ENCODE data around the gene CTAGE8.
"Not testable (repeated sequence)": the region's sequence is repeated elsewhere in the genome, so short reads cannot be mapped to it uniquely, and the experiment has no call there.

Gene CTAGE8, protein sequence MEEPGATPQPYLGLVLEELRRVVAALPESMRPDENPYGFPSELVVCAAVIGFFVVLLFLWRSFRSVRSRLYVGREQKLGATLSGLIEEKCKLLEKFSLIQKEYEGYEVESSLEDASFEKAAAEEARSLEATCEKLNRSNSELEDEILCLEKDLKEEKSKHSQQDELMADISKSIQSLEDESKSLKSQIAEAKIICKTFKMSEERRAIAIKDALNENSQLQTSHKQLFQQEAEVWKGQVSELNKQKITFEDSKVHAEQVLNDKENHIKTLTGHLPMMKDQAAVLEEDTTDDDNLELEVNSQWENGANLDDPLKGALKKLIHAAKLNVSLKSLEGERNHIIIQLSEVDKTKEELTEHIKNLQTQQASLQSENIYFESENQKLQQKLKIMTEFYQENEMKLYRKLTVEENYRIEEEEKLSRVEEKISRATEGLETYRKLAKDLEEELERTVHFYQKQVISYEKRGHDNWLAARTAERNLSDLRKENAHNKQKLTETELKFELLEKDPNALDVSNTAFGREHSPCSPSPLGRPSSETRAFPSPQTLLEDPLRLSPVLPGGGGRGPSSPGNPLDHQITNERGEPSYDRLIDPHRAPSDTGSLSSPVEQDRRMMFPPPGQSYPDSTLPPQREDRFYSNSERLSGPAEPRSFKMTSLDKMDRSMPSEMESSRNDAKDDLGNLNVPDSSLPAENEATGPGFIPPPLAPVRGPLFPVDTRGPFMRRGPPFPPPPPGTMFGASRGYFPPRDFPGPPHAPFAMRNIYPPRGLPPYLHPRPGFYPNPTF

DNA sequence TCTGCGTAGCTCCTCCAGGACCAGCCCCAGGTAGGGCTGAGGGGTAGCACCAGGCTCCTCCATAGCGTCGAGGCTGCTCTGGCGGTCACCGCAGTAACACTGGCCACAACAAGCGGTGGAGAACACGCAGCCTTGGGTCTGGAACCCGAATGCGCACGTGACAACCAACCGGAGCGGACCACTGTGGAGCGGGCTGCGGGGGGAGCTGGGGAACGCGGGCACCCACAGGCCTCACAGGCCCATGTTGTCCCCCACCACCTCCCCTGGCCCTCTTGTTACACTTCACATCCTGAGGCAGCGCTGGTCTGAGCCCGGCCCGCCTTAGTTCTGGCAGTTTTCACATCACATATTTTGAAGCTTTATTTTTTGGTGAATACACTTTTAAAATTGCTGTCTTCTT is at the start of gene CTAGE8:
TSS of gene CTAGE8 (minus strand) at position 101 of the 400 bp plus-strand sequence. CDS start at position 63, 38 bp downstream.
- not testable (repeated sequence) for H3K4me3 ChIP-seq (ENCODE audit: severe bottlenecking); H3K27ac ChIP-seq (ENCODE audit: poor library complexity, severe bottlenecking); H3K36me3 ChIP-seq (ENCODE audit: low read depth); H3K9me3 ChIP-seq (ENCODE audit: severe bottlenecking); H3K4me1 ChIP-seq (ENCODE audit: insufficient read depth, poor library complexity, severe bottlenecking); H3K27me3 ChIP-seq (ENCODE audit: insufficient read depth, poor library complexity, severe bottlenecking); DNase-seq (ENCODE audit: low spot score); ATAC-seq (ENCODE audit: low read depth)

DNA sequence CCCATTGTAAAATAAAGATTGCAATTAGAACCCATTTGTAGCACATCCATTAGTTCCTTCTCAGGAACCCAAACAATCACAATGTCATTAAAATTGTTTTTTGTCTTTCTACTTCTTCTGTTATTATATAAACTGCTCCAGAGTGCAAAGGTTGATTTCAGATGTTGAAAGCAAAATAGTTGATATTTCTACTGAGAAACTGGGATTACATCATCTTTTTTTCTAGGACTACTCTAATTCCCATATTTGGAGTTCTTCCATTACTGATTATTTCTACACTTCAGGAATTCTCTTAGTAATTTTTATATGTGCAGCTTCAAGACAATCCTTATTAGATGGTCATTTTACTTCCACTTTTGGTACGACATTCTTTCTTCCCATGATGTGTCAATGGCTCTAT is 48.4 kb upstream of the CTAGE8 start:
- not testable (repeated sequence) for H3K27me3 ChIP-seq (ENCODE audit: insufficient read depth, poor library complexity, severe bottlenecking); DNase-seq (ENCODE audit: low spot score); H3K27ac ChIP-seq (ENCODE audit: poor library complexity, severe bottlenecking); ATAC-seq (ENCODE audit: low read depth); H3K9me3 ChIP-seq (ENCODE audit: severe bottlenecking); H3K4me3 ChIP-seq (ENCODE audit: severe bottlenecking); H3K36me3 ChIP-seq (ENCODE audit: low read depth); H3K4me1 ChIP-seq (ENCODE audit: insufficient read depth, poor library complexity, severe bottlenecking)

DNA sequence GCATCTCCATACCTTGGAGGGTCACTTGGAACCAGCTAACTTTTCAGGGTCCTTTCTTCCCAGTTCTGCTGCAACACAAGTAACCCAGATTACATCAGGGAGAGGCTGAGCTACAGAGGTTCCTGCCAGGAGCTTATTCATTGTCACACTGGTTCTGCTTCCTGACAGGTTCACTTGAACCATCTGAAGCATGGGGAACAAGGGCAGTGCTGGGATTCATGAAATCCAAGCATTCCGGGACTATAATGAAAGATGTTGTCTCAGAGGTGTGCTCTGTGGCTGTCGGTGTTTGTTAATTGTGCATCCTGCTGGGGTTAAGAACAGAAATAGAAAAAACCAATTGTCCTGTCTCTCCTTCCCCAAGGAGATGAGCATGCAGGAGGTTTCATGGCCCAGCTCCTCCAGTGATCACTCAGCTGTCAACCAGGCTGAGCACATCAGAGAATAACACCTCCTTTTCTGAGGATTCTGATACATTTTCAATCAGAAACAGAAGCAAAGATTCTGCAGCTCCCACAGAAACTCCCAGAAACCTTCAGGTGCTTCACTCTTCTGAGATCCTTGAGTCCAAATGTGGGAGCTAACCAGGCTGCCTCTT is 42.9 kb upstream of the CTAGE8 start, which contains the start of gene OR2A1:
TSS of gene OR2A1 (plus strand) at position 548 of the 598 bp plus-strand sequence. CDS start 5,706 bp downstream, outside the sequence.
- not testable (repeated sequence) for H3K27me3 ChIP-seq (ENCODE audit: insufficient read depth, poor library complexity, severe bottlenecking); H3K4me1 ChIP-seq (ENCODE audit: insufficient read depth, poor library complexity, severe bottlenecking); DNase-seq (ENCODE audit: low spot score); H3K4me3 ChIP-seq (ENCODE audit: severe bottlenecking); ATAC-seq (ENCODE audit: low read depth); H3K9me3 ChIP-seq (ENCODE audit: severe bottlenecking); H3K27ac ChIP-seq (ENCODE audit: poor library complexity, severe bottlenecking); H3K36me3 ChIP-seq (ENCODE audit: low read depth)

DNA sequence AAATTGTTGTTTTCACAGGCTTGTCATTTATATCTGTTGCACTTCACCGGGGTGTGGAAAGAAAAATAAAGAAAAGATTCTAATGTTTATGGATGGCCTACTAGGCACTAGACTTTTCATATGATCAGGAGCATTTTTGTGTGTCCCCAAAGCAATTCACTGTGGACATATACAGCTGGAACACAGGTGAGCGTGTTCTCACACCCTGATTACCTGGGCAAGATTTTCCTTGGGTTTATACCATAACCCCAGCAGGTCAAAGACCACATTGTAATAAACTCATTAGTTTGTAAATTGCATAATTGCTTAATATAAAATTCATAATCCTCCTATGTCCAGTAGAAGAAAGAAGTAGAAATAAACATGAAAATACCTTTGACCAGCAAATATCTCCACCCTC is 42.1 kb upstream of the CTAGE8 start:
- H3K4me3 ChIP-seq (ENCODE audit: severe bottlenecking); H3K4me1 ChIP-seq (ENCODE audit: insufficient read depth, poor library complexity, severe bottlenecking); H3K36me3 ChIP-seq (ENCODE audit: low read depth); H3K27ac ChIP-seq (ENCODE audit: poor library complexity, severe bottlenecking); H3K9me3 ChIP-seq (ENCODE audit: severe bottlenecking); ATAC-seq (ENCODE audit: low read depth); H3K27me3 ChIP-seq (ENCODE audit: insufficient read depth, poor library complexity, severe bottlenecking); DNase-seq (ENCODE audit: low spot score): not testable (repeated sequence)

DNA sequence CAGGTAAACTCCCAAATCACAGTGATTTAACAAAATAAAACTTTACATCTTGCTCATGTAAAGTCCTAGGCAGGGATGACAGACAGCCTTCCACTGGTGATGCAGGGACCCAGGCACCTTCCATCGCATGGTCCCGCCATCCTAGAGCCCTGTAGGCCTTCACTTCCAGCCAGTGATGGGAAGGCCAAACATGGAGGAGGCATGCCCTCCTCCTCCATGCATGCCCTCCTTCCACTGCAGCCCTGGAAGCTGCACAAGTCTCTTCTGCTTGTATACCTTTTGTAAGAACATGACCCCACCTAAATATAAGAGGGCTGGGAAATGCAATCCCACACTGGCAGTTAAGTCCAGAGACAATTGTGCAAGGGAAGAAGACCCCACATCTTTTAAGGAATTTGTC is 40.6 kb upstream of the CTAGE8 start:
- not testable (repeated sequence) for H3K9me3 ChIP-seq (ENCODE audit: severe bottlenecking); ATAC-seq (ENCODE audit: low read depth); H3K4me1 ChIP-seq (ENCODE audit: insufficient read depth, poor library complexity, severe bottlenecking); H3K36me3 ChIP-seq (ENCODE audit: low read depth); H3K27me3 ChIP-seq (ENCODE audit: insufficient read depth, poor library complexity, severe bottlenecking); H3K4me3 ChIP-seq (ENCODE audit: severe bottlenecking); H3K27ac ChIP-seq (ENCODE audit: poor library complexity, severe bottlenecking); DNase-seq (ENCODE audit: low spot score)

DNA sequence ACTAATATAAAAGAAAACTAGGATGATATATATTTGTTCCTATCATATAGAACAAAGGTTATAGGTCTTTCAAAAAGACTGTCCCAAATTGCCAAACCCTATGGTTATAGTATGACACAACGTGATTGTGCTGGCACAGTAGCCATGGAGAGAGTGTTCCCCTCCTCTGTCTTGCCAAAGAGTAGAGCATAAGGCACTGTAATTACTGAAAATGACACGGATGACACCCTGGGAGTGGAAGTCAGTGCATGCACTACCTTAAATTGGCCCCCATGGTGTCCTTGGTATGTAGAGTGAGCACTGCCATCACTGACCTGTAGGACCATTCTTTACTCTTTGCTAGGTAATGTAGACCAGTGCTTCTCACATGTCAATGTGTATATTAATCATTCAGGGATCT is 36.1 kb upstream of the CTAGE8 start:
- H3K4me1 ChIP-seq (ENCODE audit: insufficient read depth, poor library complexity, severe bottlenecking); ATAC-seq (ENCODE audit: low read depth); H3K9me3 ChIP-seq (ENCODE audit: severe bottlenecking); H3K27ac ChIP-seq (ENCODE audit: poor library complexity, severe bottlenecking); H3K27me3 ChIP-seq (ENCODE audit: insufficient read depth, poor library complexity, severe bottlenecking); H3K4me3 ChIP-seq (ENCODE audit: severe bottlenecking); DNase-seq (ENCODE audit: low spot score); H3K36me3 ChIP-seq (ENCODE audit: low read depth): not testable (repeated sequence)

DNA sequence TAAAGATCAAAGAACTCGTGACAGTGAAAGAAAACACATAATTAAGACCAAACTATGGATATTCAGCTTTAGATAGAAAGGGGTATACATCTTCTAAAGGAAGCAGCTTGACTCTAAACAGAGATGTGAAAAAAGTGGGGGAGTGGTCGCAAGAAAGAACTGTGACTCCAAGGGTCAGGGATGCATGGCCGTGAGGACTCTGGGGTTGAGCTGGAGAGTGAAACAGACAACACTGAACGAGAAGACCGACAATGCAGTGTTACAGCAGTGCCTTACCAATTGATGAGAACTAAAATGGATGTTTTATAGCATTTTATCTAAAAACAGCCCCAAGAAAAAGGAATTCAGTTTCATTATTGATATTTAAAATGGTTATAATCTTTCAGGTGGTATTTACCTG is 34.5 kb upstream of the CTAGE8 start:
- H3K27ac ChIP-seq (ENCODE audit: poor library complexity, severe bottlenecking); H3K4me1 ChIP-seq (ENCODE audit: insufficient read depth, poor library complexity, severe bottlenecking); H3K27me3 ChIP-seq (ENCODE audit: insufficient read depth, poor library complexity, severe bottlenecking); H3K36me3 ChIP-seq (ENCODE audit: low read depth); H3K4me3 ChIP-seq (ENCODE audit: severe bottlenecking); DNase-seq (ENCODE audit: low spot score); ATAC-seq (ENCODE audit: low read depth); H3K9me3 ChIP-seq (ENCODE audit: severe bottlenecking): not testable (repeated sequence)

DNA sequence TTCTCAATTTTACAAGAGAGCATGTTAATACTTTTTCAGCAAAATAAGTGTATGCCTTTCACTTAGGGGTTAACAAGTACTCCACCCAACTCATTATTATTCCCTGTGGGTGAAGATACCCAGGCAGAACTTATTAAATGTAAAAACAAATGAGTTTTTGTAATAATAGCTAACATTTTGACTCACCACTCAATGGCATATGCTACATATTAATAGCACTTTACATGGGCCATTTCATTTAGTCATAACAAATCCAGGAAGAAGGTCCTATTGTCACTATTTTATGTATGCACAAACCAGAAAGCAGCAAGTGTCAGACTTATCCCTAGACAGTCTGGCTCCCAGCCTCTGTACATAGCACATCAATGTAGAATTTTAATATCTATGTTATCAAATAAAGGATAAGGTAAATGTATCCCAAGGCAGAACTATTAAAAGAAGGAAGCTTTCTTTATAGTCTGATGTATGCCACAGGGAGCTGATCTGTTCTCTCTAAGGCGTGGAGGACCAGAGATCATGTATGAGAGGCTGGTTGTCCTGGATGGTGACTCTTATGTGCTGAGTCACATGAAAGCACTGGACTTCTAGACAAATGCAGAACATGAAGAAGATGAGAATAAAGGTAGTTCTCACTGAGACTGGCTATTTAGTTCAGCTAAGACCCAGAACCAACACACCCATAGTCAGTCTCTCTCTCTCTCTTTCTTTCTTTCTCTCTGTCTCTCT is 33.7 kb upstream of the CTAGE8 start:
- ATAC-seq (ENCODE audit: low read depth): peak; percentile 48; the same call in 2 of the 3 replicates
- not testable (repeated sequence) for H3K4me3 ChIP-seq (ENCODE audit: severe bottlenecking)

DNA sequence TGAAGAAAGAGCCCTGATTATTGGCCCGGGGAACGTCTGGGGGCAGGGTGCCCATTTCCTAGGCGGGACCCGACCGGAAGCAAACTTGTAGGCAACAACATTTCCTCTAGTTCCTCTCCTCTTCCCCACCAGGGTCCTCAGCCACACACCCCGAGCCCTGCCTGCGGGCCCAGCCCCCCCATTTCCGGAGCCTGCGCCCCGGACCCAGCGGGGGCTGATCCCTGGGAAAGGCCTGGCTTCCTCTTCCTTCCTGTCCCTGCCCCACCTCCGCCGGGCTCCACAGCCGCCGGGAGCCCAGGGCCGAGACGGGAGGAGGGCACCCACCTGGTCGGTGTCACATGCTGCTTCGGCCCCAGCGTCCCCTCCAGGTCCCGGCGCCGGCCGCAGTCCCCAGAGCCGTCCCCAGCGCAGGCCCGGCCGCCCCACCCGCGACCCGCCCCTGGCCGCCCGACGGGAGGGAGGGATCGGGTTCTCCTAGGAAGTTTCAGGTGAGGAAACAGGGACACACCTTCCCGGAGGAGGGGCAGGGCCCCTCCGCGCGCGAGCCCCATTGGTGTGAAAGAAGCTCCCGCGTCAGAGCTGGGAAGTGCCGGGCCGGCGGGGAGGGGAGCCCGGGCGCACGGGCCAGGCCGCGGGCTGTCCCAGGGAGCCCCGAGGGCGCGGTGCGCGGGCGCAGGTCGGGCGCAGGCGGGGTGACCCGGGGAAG is 24.9 kb upstream of the CTAGE8 start:
- H3K4me3 ChIP-seq (ENCODE audit: severe bottlenecking); H3K9me3 ChIP-seq (ENCODE audit: severe bottlenecking); H3K27me3 ChIP-seq (ENCODE audit: insufficient read depth, poor library complexity, severe bottlenecking); H3K36me3 ChIP-seq (ENCODE audit: low read depth); H3K27ac ChIP-seq (ENCODE audit: poor library complexity, severe bottlenecking); DNase-seq (ENCODE audit: low spot score); H3K4me1 ChIP-seq (ENCODE audit: insufficient read depth, poor library complexity, severe bottlenecking): not testable (repeated sequence)
- ATAC-seq (ENCODE audit: low read depth): peak; percentile 93

More for the DNA sequence above, 33.7 kb upstream of the CTAGE8 start:
- not testable (repeated sequence) for DNase-seq (ENCODE audit: low spot score); H3K9me3 ChIP-seq (ENCODE audit: severe bottlenecking); H3K27me3 ChIP-seq (ENCODE audit: insufficient read depth, poor library complexity, severe bottlenecking); H3K27ac ChIP-seq (ENCODE audit: poor library complexity, severe bottlenecking); H3K36me3 ChIP-seq (ENCODE audit: low read depth); H3K4me1 ChIP-seq (ENCODE audit: insufficient read depth, poor library complexity, severe bottlenecking)

DNA sequence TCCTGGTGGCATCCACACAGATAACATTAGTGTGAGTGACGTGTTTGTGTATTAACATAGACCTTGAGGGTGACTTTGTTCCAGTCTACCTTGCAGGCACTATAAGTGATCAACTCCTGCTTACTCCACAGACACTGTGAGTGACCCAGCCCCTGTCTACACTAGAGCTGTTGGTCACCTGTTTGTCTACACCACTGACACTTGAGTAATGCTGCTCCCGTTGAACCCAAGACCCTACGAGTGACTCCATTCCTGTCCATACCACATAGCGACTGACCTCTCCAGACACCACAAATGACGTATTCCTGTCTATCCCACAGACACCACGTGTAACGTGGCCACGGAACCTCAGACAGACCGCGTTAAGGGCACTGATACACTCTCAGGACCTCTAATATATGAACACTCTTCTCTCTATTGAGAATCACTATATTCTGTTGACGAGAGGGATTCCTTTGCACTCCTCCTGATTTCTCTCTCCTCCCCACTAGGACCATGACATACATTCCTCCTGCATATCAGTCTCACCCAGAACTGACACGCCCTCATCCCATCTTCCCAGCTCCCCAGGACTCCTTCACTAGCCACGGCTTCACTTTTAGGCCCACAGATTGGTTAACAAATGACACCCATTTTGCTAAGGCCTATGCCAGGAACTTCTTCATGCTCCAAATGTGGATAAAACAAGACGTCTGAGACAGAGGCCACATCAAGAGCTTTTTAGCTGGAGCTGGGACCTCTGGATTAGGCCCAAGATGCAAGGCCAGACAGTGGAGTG is 23.5 kb upstream of the CTAGE8 start:
- H3K4me3 ChIP-seq (ENCODE audit: severe bottlenecking); H3K4me1 ChIP-seq (ENCODE audit: insufficient read depth, poor library complexity, severe bottlenecking); ATAC-seq (ENCODE audit: low read depth); H3K9me3 ChIP-seq (ENCODE audit: severe bottlenecking); H3K27ac ChIP-seq (ENCODE audit: poor library complexity, severe bottlenecking); H3K36me3 ChIP-seq (ENCODE audit: low read depth); H3K27me3 ChIP-seq (ENCODE audit: insufficient read depth, poor library complexity, severe bottlenecking): not testable (repeated sequence)
- peak; percentile 28 for DNase-seq (ENCODE audit: low spot score)

Data from RWPE2 (cell line).